HepG2 (cell line): Measurements from ENCODE around the gene PAXX. TPM values are rescaled to one million over a fixed set of nuclear protein-coding genes. Genes with fewer than 3 reads are reported as not detected.

Source experiments
- ATAC-seq: fragments of 200-7000 bp; cut with Tn5 transposase; 3 replicates; pipeline ENCODE4 v1.9.1; 2020; ENCODE audit warnings: mild to moderate bottlenecking, moderate library complexity
- BruUV-seq: library from RNA; stranded (reverse); fragments of 400-500 nt; replicated peaks from 2 replicates; lab custom pipeline; 2021; lab: Mats Ljungman, UMichigan
- CTCF ChIA-PET: fragments of 300-600 bp; formaldehyde crosslinking; extraction: SDS; loops from one replicate; lab custom pipeline; 2021; ENCODE audit warnings: low total read pairs, inconsistent platforms, low intra/inter-chr PET ratio; lab: Yijun Ruan, JAX
- POLR2A ChIA-PET: fragments of 350-600 bp; sonication (Branson Sonifier 250); formaldehyde crosslinking; loops from one replicate; lab custom pipeline; 2020; ENCODE audit warnings: antibody characterized with exemption, inconsistent platforms; lab: Yijun Ruan, JAX
- DNase-seq: peaks from one replicate; pipeline ENCODE4 v3.0.0-alpha.2; 2015; ENCODE audit warnings: low spot score
- FAIRE-seq: peaks from 3 replicates; lab custom pipeline; 2011; peaks lifted over from hg19 to GRCh38; lab: Jason Lieb, UNC
- H2AFZ ChIP-seq: one replicate; pipeline ENCODE4 v1.6.1; 2011; ENCODE audit warnings: low read length, inconsistent platforms
- H3K27ac ChIP-seq: fragments of 300-600 bp; 3 replicates; pipeline ENCODE4 v1.8.0; 2011; ENCODE audit warnings: mixed run types, mild to moderate bottlenecking, mixed read lengths, low read length, inconsistent platforms; ENCODE audit not compliant: insufficient read depth; ENCODE audit errors: extremely low read length
- H3K27me3 ChIP-seq, 2 experiments: fragments of 200-600 bp in 1 of 2; 2 replicates in 1 of 2; 3 replicates in 1 of 2; pipeline versions ENCODE4 v1.6.0 to v1.8.0; 2011; ENCODE audit warnings: low read length in 2 of 2, mild to moderate bottlenecking in 2 of 2, moderate library complexity in 2 of 2, inconsistent platforms in 1 of 2; ENCODE audit not compliant: insufficient read depth in 2 of 2, control insufficient read depth in 1 of 2
- H3K36me3 ChIP-seq, 2 experiments: fragments of 200-600 bp in 1 of 2; replicated peaks in 1 of 2; 2 replicates in 1 of 2; 3 replicates in 1 of 2; pipeline versions ENCODE4 v1.5.1 to v1.8.0; 2011; ENCODE audit warnings: low read length in 2 of 2, inconsistent platforms in 1 of 2; ENCODE audit not compliant: insufficient read depth in 2 of 2, control insufficient read depth in 1 of 2
- H3K4me1 ChIP-seq: 2 replicates; pipeline ENCODE4 v1.5.1; 2012; ENCODE audit warnings: low read length, inconsistent platforms; ENCODE audit not compliant: insufficient read depth
- H3K4me2 ChIP-seq: 2 replicates; pipeline ENCODE4 v1.6.0; 2011; ENCODE audit warnings: low read depth, low read length, inconsistent platforms
- H3K4me3 ChIP-seq, 3 experiments: fragments of 200-600 bp in 1 of 3; sonication (generic), shearing (Covaris generic) in 1 of 3; replicated peaks in 1 of 3; 2 replicates each; pipeline ENCODE4 v1.5.1; 2011 to 2016; ENCODE audit warnings: low read length in 3 of 3, inconsistent platforms in 2 of 3, low read depth in 2 of 3, mild to moderate bottlenecking in 2 of 3, control low read depth in 1 of 3, mixed read lengths in 1 of 3; ENCODE audit not compliant: insufficient read depth in 1 of 3
- H3K79me2 ChIP-seq: one replicate; pipeline ENCODE4 v1.6.1; 2011; ENCODE audit warnings: low read length, inconsistent platforms; ENCODE audit not compliant: insufficient read depth
- H3K9ac ChIP-seq: 2 replicates; pipeline ENCODE4 v1.6.0; 2011; ENCODE audit warnings: mild to moderate bottlenecking, low read depth, low read length, inconsistent platforms; ENCODE audit not compliant: insufficient read depth
- H3K9me3 ChIP-seq: 2 replicates; pipeline ENCODE4 v1.5.1; 2012; ENCODE audit warnings: mild to moderate bottlenecking, low read length
- H4K20me1 ChIP-seq: 2 replicates; pipeline ENCODE4 v1.6.0; 2011; ENCODE audit warnings: inconsistent platforms, mild to moderate bottlenecking, low read length, moderate library complexity; ENCODE audit not compliant: insufficient read depth
- AGO2 ChIP-seq: fragments of 200-400 bp; formaldehyde crosslinking; optimal IDR thresholded peaks from 2 replicates; pipeline ENCODE3; 2017; ENCODE audit warnings: mild to moderate bottlenecking, low read depth, low read length, moderate library complexity
- ARHGAP35 ChIP-seq: sonication (generic); formaldehyde crosslinking; IDR thresholded peaks from 2 replicates; pipeline ENCODE4 v1.9.0; 2022; ENCODE audit warnings: mild to moderate bottlenecking, inconsistent platforms, moderate library complexity, missing genetic modification reagents, borderline replicate concordance
- HDAC2 ChIP-seq: sonication (generic); formaldehyde crosslinking; IDR thresholded peaks from 2 replicates; pipeline ENCODE4 v1.4.0; 2020; ENCODE audit warnings: missing genetic modification reagents
- HIVEP1 ChIP-seq: sonication (generic); formaldehyde crosslinking; IDR thresholded peaks from 2 replicates; pipeline ENCODE4 v1.4.0; 2020; ENCODE audit warnings: mild to moderate bottlenecking, missing genetic modification reagents
- MED13 ChIP-seq: sonication (generic); formaldehyde crosslinking; IDR thresholded peaks from 2 replicates; pipeline ENCODE4 v1.5.0; 2020; ENCODE audit warnings: missing genetic modification reagents
- NKX3-1 ChIP-seq: sonication (generic); formaldehyde crosslinking; IDR thresholded peaks from 2 replicates; pipeline ENCODE4 v1.5.0; 2020; ENCODE audit warnings: missing genetic modification reagents
- RORA ChIP-seq: sonication (generic); formaldehyde crosslinking; IDR thresholded peaks from 2 replicates; pipeline ENCODE4 v1.5.0; 2020; ENCODE audit warnings: mild to moderate bottlenecking, missing genetic modification reagents, moderate library complexity
- SAP130 ChIP-seq: IDR thresholded peaks from 2 replicates; pipeline ENCODE4 v1.6.1; 2016; ENCODE audit warnings: low read depth
- ZNF17 ChIP-seq: sonication (generic); formaldehyde crosslinking; IDR thresholded peaks from 2 replicates; pipeline ENCODE4 v1.5.0; 2020; ENCODE audit warnings: mild to moderate bottlenecking, missing genetic modification reagents
- ZSCAN21 ChIP-seq: sonication (generic); formaldehyde crosslinking; IDR thresholded peaks from 2 replicates; pipeline ENCODE4 v1.8.0; 2022; ENCODE audit warnings: mild to moderate bottlenecking, missing genetic modification reagents, moderate library complexity, borderline replicate concordance
- WGBS: methylation state at CpG from one replicate; pipeline ENCODE4 v1.1.6; 2017; ENCODE audit warnings: low lambda C conversion rate; 5-methylcytosine and 5-hydroxymethylcytosine counted together
- in situ Hi-C: cut with HindIII; loops from 2 replicates; pipeline ENCODE4 v1.10.0; 2017; ENCODE audit warnings: low pct_unique_long_range_greater_than_20kb; ENCODE audit not compliant: extremely low pct_ligation_motif_present
- intact Hi-C: fragments of 100-400 bp; cut with micrococcal nuclease; formaldehyde crosslinking; loops from one replicate; pipeline ENCODE4 v1.10.0; 2022; ENCODE audit not compliant: unreplicated experiment
- polyA plus RNA-seq, 8 experiments: library from polyadenylated mRNA; depleted of rRNA in 3 of 8; stranded (reverse) in 7 of 8; unstranded in 1 of 8; fragments of >200 nt; fragmentation: Illumina TruSeq in 4 of 8; extraction: Trizol in 4 of 8; gene quantifications; 2 replicates each; pipeline versions ENCODE4 v1.2.1 to v1.2.3, GENCODE V29; 2011 to 2016; ENCODE audit warnings: low read depth in 4 of 8, missing spikeins in 1 of 8, mixed read lengths in 1 of 8; ENCODE audit not compliant: insufficient read depth in 1 of 8
- total RNA-seq, 5 experiments: library from RNA; depleted of rRNA; stranded (reverse); fragments of >200 nt; fragmentation: Illumina TruSeq; extraction: Trizol; gene quantifications; 2 replicates each; pipeline ENCODE4 v1.2.3, GENCODE V29; 2016; ENCODE audit warnings: low read depth in 1 of 5
- TF ChIP-seq, protein P1 (sequence below): sonication (generic); formaldehyde crosslinking; IDR thresholded peaks from 2 replicates; pipeline ENCODE4 v1.9.0; 2021; ENCODE audit warnings: mild to moderate bottlenecking, missing genetic modification reagents

The PAXX gene
- total and polyA plus RNA-seq, 2 of the 13 experiments (the other 11 are each of a cell fraction or from before 2014, with no cell fraction given): 14.0 to 31.9 TPM

- H3K27ac ChIP-seq: no peak overlapping the region
- H3K4me1 ChIP-seq: peaks cover 31% of the 10 kb centered on the region
- no peak overlapping the region for H3K9ac ChIP-seq
- H3K4me3 ChIP-seq: no peak overlapping the region
- H4K20me1 ChIP-seq: no peaks in the 10 kb centered on the region
- no peaks in the 10 kb centered on the region for H3K36me3 ChIP-seq
- in situ Hi-C loops: loop anchor here (10.0 kb wide), 1 partner anchor 192 kb away; the partner anchor contains the start of genes AJM1 and PHPT1
- no peaks in the 10 kb centered on the region for H3K27me3 ChIP-seq
- ATAC-seq (no peak), DNase-seq (no peak), FAIRE-seq (no peak)
- POLR2A ChIA-PET: no interaction called here
- H3K4me2 ChIP-seq: no peak overlapping the region
- intact Hi-C loops: no loop called here
- no TSS peak for BruUV-seq
- H3K79me2 ChIP-seq: no peaks in the 10 kb centered on the region
- TF ChIP-seq HDAC2 (CRISPR knock-in tag) (no peak), AGO2 (peak; percentile 25)
- no CpG with 5 or more reads among the region's 13 CpGs for WGBS
- no peaks in the 10 kb centered on the region for H3K9me3 ChIP-seq
- no peak overlapping the region for H2AFZ ChIP-seq
- CTCF ChIA-PET: no interaction called here
Measured at GRCh38 chr9:137037035-137037434, 44.8 kb downstream of the PAXX start.

GRCh38 chr9:137037483-137037882 is 45.3 kb downstream of the PAXX start:
- no TSS peak for BruUV-seq
- ChIA-PET POLR2A (no interaction called here), CTCF (no interaction called here)
- ATAC-seq (no peak), FAIRE-seq (no peak), DNase-seq (no peak)
- no peak for TF ChIP-seq ZSCAN21
- no peak for TF ChIP-seq ARHGAP35
- no peak for TF ChIP-seq NKX3-1
- no peak for TF ChIP-seq HIVEP1 (CRISPR knock-in tag)
- TF ChIP-seq MED13 (CRISPR knock-in tag): no peak
- TF ChIP-seq RORA (CRISPR knock-in tag): no peak
- TF ChIP-seq ZNF17 (CRISPR knock-in tag): no peak
- TF ChIP-seq SAP130 (CRISPR knock-in tag): no peak
- TF ChIP-seq, protein P1, sequence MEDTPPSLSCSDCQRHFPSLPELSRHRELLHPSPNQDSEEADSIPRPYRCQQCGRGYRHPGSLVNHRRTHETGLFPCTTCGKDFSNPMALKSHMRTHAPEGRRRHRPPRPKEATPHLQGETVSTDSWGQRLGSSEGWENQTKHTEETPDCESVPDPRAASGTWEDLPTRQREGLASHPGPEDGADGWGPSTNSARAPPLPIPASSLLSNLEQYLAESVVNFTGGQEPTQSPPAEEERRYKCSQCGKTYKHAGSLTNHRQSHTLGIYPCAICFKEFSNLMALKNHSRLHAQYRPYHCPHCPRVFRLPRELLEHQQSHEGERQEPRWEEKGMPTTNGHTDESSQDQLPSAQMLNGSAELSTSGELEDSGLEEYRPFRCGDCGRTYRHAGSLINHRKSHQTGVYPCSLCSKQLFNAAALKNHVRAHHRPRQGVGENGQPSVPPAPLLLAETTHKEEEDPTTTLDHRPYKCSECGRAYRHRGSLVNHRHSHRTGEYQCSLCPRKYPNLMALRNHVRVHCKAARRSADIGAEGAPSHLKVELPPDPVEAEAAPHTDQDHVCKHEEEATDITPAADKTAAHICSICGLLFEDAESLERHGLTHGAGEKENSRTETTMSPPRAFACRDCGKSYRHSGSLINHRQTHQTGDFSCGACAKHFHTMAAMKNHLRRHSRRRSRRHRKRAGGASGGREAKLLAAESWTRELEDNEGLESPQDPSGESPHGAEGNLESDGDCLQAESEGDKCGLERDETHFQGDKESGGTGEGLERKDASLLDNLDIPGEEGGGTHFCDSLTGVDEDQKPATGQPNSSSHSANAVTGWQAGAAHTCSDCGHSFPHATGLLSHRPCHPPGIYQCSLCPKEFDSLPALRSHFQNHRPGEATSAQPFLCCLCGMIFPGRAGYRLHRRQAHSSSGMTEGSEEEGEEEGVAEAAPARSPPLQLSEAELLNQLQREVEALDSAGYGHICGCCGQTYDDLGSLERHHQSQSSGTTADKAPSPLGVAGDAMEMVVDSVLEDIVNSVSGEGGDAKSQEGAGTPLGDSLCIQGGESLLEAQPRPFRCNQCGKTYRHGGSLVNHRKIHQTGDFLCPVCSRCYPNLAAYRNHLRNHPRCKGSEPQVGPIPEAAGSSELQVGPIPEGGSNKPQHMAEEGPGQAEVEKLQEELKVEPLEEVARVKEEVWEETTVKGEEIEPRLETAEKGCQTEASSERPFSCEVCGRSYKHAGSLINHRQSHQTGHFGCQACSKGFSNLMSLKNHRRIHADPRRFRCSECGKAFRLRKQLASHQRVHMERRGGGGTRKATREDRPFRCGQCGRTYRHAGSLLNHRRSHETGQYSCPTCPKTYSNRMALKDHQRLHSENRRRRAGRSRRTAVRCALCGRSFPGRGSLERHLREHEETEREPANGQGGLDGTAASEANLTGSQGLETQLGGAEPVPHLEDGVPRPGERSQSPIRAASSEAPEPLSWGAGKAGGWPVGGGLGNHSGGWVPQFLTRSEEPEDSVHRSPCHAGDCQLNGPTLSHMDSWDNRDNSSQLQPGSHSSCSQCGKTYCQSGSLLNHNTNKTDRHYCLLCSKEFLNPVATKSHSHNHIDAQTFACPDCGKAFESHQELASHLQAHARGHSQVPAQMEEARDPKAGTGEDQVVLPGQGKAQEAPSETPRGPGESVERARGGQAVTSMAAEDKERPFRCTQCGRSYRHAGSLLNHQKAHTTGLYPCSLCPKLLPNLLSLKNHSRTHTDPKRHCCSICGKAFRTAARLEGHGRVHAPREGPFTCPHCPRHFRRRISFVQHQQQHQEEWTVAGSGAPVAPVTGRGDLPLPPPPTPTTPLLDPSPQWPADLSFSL (CRISPR knock-in tag): no peak
- Histone ChIP-seq H3K36me3 (no peaks in the 10 kb centered on the region), H3K4me1 (peaks cover 26% of the 10 kb centered on the region), H3K27ac (no peak overlapping the region), H3K4me2 (no peak overlapping the region), H3K27me3 (no peaks in the 10 kb centered on the region), H2AFZ (no peak overlapping the region), H3K79me2 (no peaks in the 10 kb centered on the region), H3K4me3 (no peak overlapping the region), H3K9me3 (no peaks in the 10 kb centered on the region), H4K20me1 (no peaks in the 10 kb centered on the region), H3K9ac (no peak overlapping the region)
- in situ Hi-C loops (loop anchor here (10.0 kb wide), 1 partner anchor 193 kb away; the partner anchor contains the start of genes AJM1 and PHPT1), intact Hi-C loops (no loop called here)
- WGBS: 84% methylated on average over 10 of the region's 10 CpGs
